WI38 (cell line): ENCODE measurements around the gene C1orf226.

Source experiments
- H3K4me3 ChIP-seq: 2 replicates; pipeline ENCODE4 v1.5.1; 2011; ENCODE audit warnings: low read depth, mild to moderate bottlenecking, control low read depth, low read length
- CTCF ChIP-seq: IDR thresholded peaks from 2 replicates; pipeline ENCODE4 v1.5.1; 2012; ENCODE audit warnings: low read depth, mild to moderate bottlenecking, control low read depth, low read length

C1orf226 gene

GRCh38 chr1:162359523-162360236, 21.8 kb upstream of the C1orf226 start:
- H3K4me3 ChIP-seq, result no peak overlapping the region

GRCh38 chr1:162360237-162360873, 21.2 kb upstream of the C1orf226 start:
- H3K4me3 ChIP-seq, result no peak overlapping the region
- TF ChIP-seq CTCF, result no peak

More at GRCh38 chr1:162359523-162360236, 21.8 kb upstream of the C1orf226 start:
- no peak for TF ChIP-seq CTCF

- H3K4me3 ChIP-seq, result no peak overlapping the region
- no peak for TF ChIP-seq CTCF
Observed at GRCh38 chr1:162360874-162361260, 20.7 kb upstream of the C1orf226 start.

- TF ChIP-seq CTCF, result no peak
- no peak overlapping the region for H3K4me3 ChIP-seq
Observed at GRCh38 chr1:162361349-162361748, 20.2 kb upstream of the C1orf226 start.

GRCh38 chr1:162363823-162364222, 17.7 kb upstream of the C1orf226 start:
- TF ChIP-seq CTCF, result no peak
- H3K4me3 ChIP-seq, result no peak overlapping the region

GRCh38 chr1:162364498-162364897, 17.0 kb upstream of the C1orf226 start:
- no peak for TF ChIP-seq CTCF

GRCh38 chr1:162365284-162366020, 16.1 kb upstream of the C1orf226 start:
- H3K4me3 ChIP-seq, result no peak overlapping the region
- no peak for TF ChIP-seq CTCF

More at GRCh38 chr1:162364498-162364897, 17.0 kb upstream of the C1orf226 start:
- no peak overlapping the region for H3K4me3 ChIP-seq
